Mucosa of stomach (tissue), 1 donor: ENCODE results near the gene ASCL2.

Experiments
- H3K27me3 ChIP-seq: one replicate; pipeline ENCODE4 v1.7.0; 2013; ENCODE audit warnings: mild to moderate bottlenecking, low read length; ENCODE audit not compliant: control insufficient read depth, insufficient read depth
- H3K36me3 ChIP-seq: one replicate; pipeline ENCODE4 v1.7.0; 2013; ENCODE audit warnings: low read length; ENCODE audit not compliant: control insufficient read depth, insufficient read depth
- H3K4me1 ChIP-seq: one replicate; pipeline ENCODE4 v1.7.0; 2013; ENCODE audit warnings: mild to moderate bottlenecking, low read length; ENCODE audit not compliant: control insufficient read depth, insufficient read depth
- H3K4me3 ChIP-seq: one replicate; pipeline ENCODE4 v1.7.0; 2013; ENCODE audit warnings: low read length
- H3K9ac ChIP-seq: one replicate; pipeline ENCODE4 v1.7.0; 2013; ENCODE audit warnings: mild to moderate bottlenecking, low read length, moderate library complexity
- H3K9me3 ChIP-seq: one replicate; pipeline ENCODE4 v1.7.0; 2013; ENCODE audit warnings: mild to moderate bottlenecking, low read length, moderate library complexity; ENCODE audit not compliant: control insufficient read depth
- donor health status: Pancreatic carcinoma.

ASCL2 gene

GRCh38 chr11:2270322-2271076 is at the start of gene ASCL2:
Gene ASCL2, minus strand, starts transcription at chr11:2270588. Its CDS starts 256 bp downstream, at chr11:2270332.
- peaks cover 27% of the 10 kb centered on the region for H3K4me1 ChIP-seq
- H3K9me3 ChIP-seq: no peaks in the 10 kb centered on the region
- peak within 1 kb of the TSS; percentile 57 for H3K9ac ChIP-seq
- H3K27me3 ChIP-seq: peaks cover 57% of the 10 kb centered on the region
- peak within 1 kb of the TSS; percentile 36 for H3K4me3 ChIP-seq
- no peaks in the 10 kb centered on the region for H3K36me3 ChIP-seq

- H3K4me1 ChIP-seq: no peaks in the 10 kb centered on the region
- H3K36me3 ChIP-seq: no peaks in the 10 kb centered on the region
- no peaks in the 10 kb centered on the region for H3K27me3 ChIP-seq
- H3K4me3 ChIP-seq: no peak overlapping the region
- no peak overlapping the region for H3K9ac ChIP-seq
- no peaks in the 10 kb centered on the region for H3K9me3 ChIP-seq
Measured at GRCh38 chr11:2319791-2320472, 49.5 kb upstream of the ASCL2 start.

GRCh38 chr11:2318707-2319106 is 48.3 kb upstream of the ASCL2 start:
- Histone ChIP-seq H3K36me3 (no peaks in the 10 kb centered on the region), H3K9me3 (no peaks in the 10 kb centered on the region), H3K9ac (no peak overlapping the region), H3K4me1 (peaks cover 9% of the 10 kb centered on the region), H3K27me3 (no peaks in the 10 kb centered on the region), H3K4me3 (no peak overlapping the region)

GRCh38 chr11:2318123-2318522 is 47.7 kb upstream of the ASCL2 start:
- H3K27me3 ChIP-seq: no peaks in the 10 kb centered on the region
- H3K4me1 ChIP-seq: peaks cover 9% of the 10 kb centered on the region
- no peak overlapping the region for H3K9ac ChIP-seq
- no peaks in the 10 kb centered on the region for H3K36me3 ChIP-seq
- H3K4me3 ChIP-seq: no peak overlapping the region
- H3K9me3 ChIP-seq: no peaks in the 10 kb centered on the region

- Histone ChIP-seq H3K27me3 (no peaks in the 10 kb centered on the region), H3K4me1 (peaks cover 9% of the 10 kb centered on the region), H3K9me3 (no peaks in the 10 kb centered on the region), H3K36me3 (no peaks in the 10 kb centered on the region), H3K9ac (no peak overlapping the region), H3K4me3 (no peak overlapping the region)
Measured at GRCh38 chr11:2317354-2318050, 47.1 kb upstream of the ASCL2 start.

- H3K36me3 ChIP-seq: no peaks in the 10 kb centered on the region
- H3K4me3 ChIP-seq: no peak overlapping the region
- H3K4me1 ChIP-seq: peaks cover 9% of the 10 kb centered on the region
- H3K9me3 ChIP-seq: no peaks in the 10 kb centered on the region
- no peaks in the 10 kb centered on the region for H3K27me3 ChIP-seq
- no peak overlapping the region for H3K9ac ChIP-seq
Measured at GRCh38 chr11:2316963-2317244, 46.5 kb upstream of the ASCL2 start.

- Histone ChIP-seq H3K9me3 (no peaks in the 10 kb centered on the region), H3K9ac (no peak overlapping the region), H3K27me3 (no peaks in the 10 kb centered on the region), H3K4me1 (peaks cover 9% of the 10 kb centered on the region), H3K4me3 (no peak overlapping the region), H3K36me3 (no peaks in the 10 kb centered on the region)
Measured at GRCh38 chr11:2316169-2316962, 46.0 kb upstream of the ASCL2 start.

- no peaks in the 10 kb centered on the region for H3K9me3 ChIP-seq
- H3K4me1 ChIP-seq: peaks cover 9% of the 10 kb centered on the region
- no peak overlapping the region for H3K9ac ChIP-seq
- H3K4me3 ChIP-seq: no peak overlapping the region
- no peaks in the 10 kb centered on the region for H3K27me3 ChIP-seq
- H3K36me3 ChIP-seq: no peaks in the 10 kb centered on the region
Measured at GRCh38 chr11:2315395-2316168, 45.2 kb upstream of the ASCL2 start.

- H3K4me3 ChIP-seq: no peak overlapping the region
Measured at GRCh38 chr11:2314525-2315394, 44.4 kb upstream of the ASCL2 start.

GRCh38 chr11:2314136-2314524 is 43.7 kb upstream of the ASCL2 start:
- Histone ChIP-seq H3K4me3 (no peak overlapping the region), H3K36me3 (no peaks in the 10 kb centered on the region), H3K9ac (no peak overlapping the region), H3K4me1 (peaks cover 9% of the 10 kb centered on the region), H3K9me3 (no peaks in the 10 kb centered on the region), H3K27me3 (no peaks in the 10 kb centered on the region)

More at GRCh38 chr11:2314525-2315394, 44.4 kb upstream of the ASCL2 start:
- H3K4me1 ChIP-seq: peaks cover 9% of the 10 kb centered on the region
- H3K9ac ChIP-seq: peak overlapping the region; percentile 47
- no peaks in the 10 kb centered on the region for H3K9me3 ChIP-seq
- no peaks in the 10 kb centered on the region for H3K36me3 ChIP-seq
- no peaks in the 10 kb centered on the region for H3K27me3 ChIP-seq
